Hippocampal formation (tissue), 2 donors: ENCODE measurements around the gene CSNK1E.

Experiments used
- DNase-seq, 2 donors: peaks; one replicate each; lab custom pipeline; 2025; lab: John Stamatoyannopoulos, UW

CSNK1E gene

GRCh38 chr22:38305471-38306448 lies 11.5 kb downstream of the CSNK1E start:
- no peak for DNase-seq

- DNase-seq: peak in 1 of 2 donors; percentile 16
Measured at GRCh38 chr22:38304526-38304925, 12.7 kb downstream of the CSNK1E start.

DNA sequence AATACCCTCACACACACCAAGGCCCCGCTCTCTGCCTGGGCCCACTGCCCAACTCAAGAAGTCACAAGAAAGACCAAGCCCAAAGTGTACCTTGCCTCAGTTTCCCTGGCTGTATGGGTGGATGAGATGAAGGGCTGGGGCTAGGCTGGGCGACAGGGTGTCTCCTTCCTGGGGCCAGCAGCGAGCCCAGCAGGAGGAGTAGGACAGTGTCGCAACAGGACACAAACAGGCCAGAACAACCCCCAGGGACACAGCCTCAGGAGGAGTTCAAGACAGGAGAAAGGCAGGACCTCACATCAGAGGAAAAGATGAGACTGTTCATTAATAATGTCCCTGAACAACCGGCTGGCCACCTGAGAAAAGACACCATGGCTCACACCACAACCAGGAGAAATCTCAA lies 13.3 kb downstream of the CSNK1E start:
- DNase-seq: no peak

- DNase-seq: no peak
Measured at GRCh38 chr22:38302906-38303305, 14.3 kb downstream of the CSNK1E start.

DNA sequence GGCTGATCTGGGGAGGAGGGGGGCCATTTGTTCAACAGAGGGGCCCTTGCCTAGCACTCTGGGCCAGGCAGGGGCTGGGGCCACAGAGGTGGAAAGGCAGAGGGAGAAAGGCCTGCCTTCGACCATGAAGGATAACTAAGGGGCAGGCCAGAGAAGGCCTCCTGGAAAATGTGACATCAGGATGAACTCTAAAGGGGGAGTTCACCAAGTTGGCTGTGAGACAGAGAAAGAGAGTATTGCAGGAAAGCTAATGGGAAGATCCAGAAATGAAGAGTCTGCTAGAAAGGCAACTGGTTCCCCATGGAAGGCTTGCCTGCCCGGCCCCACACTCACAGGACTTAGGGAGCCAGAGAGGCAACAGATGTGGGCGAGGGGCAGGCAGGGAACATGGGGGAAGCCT lies 16.3 kb downstream of the CSNK1E start:
- no peak for DNase-seq

DNA sequence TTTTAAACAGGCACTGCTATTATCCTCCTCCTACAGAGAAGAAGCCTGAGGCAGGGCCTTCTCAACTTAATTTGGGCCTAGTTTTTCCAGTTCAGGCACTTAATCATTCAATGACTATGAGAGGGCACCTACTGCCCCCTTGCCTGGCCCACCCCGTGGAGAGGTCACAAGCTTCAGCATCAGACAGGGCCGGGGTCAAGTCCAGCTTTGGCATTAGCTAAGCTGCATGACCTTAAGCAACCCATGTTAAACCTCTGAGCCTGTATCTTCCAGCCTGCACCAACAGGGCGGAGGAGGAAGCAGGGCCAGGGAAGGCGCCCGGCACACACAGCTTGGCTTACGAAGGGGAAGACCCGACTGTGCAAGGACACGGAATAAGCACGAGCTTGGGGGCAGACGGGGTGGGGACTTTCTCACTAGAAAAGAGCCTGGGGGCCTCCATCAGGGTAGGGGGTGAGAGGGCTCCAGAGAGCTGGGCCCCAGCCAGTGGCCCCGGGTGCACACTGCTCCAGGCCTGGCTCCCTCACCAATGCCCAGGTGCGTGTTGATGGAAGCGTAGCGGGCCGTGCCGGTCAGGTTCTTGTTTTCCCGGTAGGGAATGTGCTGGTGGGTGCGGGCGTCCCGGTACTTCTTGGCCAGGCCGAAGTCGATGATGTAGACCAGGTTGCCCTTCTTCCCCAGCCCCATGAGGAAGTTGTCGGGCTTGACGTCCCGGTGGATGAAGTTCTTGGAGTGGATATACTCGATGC lies 16.9 kb downstream of the CSNK1E start:
- no peak for DNase-seq

GRCh38 chr22:38299770-38300102 lies 17.5 kb downstream of the CSNK1E start:
- no peak for DNase-seq

- DNase-seq: no peak
Measured at GRCh38 chr22:38298312-38299005, 18.8 kb downstream of the CSNK1E start.

- no peak for DNase-seq
Measured at GRCh38 chr22:38296372-38296771, 20.9 kb downstream of the CSNK1E start.

- no peak for DNase-seq
Measured at GRCh38 chr22:38295863-38296262, 21.4 kb downstream of the CSNK1E start.

DNA sequence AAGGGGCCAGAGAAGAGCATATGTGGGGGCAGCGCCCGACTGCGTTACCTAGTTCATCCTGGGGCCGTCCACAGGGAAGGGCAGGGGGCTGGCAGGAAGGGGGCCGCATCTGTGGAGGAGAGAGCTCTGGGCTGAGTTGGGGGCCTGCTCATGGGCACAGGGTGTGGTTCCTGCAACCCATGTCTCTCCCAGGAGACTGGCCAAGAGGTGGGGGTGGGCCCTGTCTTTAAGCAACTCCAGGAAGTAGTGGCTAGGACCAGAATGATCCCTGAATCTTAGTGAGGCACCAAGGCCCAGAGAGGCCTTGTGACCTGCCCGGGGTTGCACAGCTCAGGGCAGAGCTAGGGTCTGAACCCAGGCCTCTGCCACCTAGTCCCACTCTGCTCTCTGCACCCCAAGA lies 21.9 kb downstream of the CSNK1E start:
- DNase-seq: no peak

DNA sequence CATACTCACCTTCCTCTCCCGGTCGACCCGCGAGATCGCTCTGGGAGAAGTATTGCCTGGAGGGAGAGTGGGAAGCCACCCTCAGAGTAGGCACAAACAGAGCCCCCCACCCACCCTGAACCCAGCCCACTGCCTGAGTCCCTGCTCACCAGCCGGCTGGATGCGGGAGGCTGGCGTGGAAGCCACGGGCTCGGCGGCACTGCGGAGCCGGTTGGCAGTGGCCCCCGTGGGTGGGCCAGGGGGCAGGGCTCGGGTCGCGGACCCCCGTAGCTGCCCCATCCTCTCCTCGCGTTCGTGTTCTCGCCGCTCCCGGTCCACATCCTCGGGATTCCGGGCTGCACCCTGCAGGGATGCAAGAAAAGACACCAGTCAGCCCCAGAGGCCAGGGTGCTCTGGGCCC lies 23.0 kb downstream of the CSNK1E start:
- no peak for DNase-seq

DNA sequence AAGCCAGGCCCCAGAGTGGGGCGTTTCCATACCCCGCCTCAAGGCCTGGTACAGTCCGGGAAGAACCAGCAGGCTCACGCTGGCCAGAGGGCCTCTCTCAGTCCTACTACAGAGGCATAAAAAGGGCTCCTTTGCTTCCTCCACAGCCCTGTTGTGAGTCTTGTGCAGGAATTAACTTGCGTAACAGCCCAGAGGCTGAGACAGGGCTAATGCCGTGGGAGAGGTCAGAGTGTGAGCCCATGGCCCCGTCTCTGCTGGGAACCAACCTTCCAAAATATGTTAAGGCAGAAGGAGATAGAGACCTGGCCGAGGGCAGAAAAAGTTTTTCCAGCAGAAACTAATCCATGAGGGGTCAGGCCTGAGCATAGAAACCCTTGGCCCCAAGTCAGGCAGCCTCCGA lies 24.5 kb downstream of the CSNK1E start:
- DNase-seq: no peak

- DNase-seq: no peak
Measured at GRCh38 chr22:38291201-38291777, 25.9 kb downstream of the CSNK1E start.

DNA sequence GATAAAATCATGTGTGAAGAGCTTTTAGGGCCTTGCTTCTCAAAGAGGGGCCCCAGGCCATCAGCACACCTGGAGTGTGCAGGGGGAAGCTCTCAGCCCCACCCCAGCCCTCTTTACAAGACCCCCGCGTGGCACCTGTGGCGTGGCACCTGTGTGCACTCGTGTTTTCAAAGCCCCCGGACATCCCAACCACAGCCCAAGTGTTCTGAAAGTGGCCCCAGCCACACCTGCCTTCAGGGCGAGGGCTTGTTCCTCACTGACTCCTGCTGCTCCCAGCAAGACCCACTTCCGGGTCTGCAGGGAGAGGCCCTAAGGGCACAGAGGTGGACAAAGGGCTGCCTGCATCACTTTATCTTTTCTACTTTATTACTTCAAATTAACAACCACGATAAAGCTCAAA lies 26.9 kb downstream of the CSNK1E start:
- DNase-seq: no peak

GRCh38 chr22:38289583-38290082 lies 27.6 kb downstream of the CSNK1E start:
- no peak for DNase-seq

GRCh38 chr22:38286915-38287669 lies 30.1 kb downstream of the CSNK1E start:
- DNase-seq: no peak

- DNase-seq: no peak
Measured at GRCh38 chr22:38285018-38285417, 32.2 kb downstream of the CSNK1E start.

DNA sequence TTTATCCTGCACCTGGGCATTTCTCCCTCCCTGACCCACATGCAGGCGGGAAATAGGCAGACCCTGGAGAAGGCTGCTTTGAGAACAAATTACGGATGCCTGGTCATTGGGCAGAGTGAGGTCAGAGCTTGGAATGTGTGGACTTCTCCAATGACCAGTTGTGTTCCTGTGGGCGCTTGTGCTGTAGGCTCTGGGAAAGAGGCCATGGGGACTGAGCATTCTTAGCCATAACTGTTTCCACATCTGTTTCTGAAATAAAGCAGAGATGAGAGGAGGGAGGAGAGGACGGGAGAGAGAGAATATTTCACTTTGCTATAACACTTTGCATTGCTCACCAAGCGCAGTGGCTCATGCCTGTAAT lies 33.2 kb downstream of the CSNK1E start:
- no peak for DNase-seq

- no peak for DNase-seq
Measured at GRCh38 chr22:38282397-38282796, 34.8 kb downstream of the CSNK1E start.

- DNase-seq: no peak
Measured at GRCh38 chr22:38276166-38276565, 41.1 kb downstream of the CSNK1E start.
